NCI-H2171 treated with DMSO at 0.1 percent for 48 hours (cell line): ENCODE results near the gene ABHD2.
A peak's percentile ranks its signal among the peaks of the same experiment; 100 is the strongest.

Experiments used
- DNase-seq: peaks from one replicate; lab custom pipeline; 2025; lab: John Stamatoyannopoulos, UW

The ABHD2 gene

GRCh38 chr15:89167267-89168176 is 79.3 kb downstream of the ABHD2 start:
- DNase-seq = no peak

GRCh38 chr15:89168316-89168833 is 80.1 kb downstream of the ABHD2 start:
- DNase-seq = peak; percentile 34

- DNase-seq = no peak
These were observed 82.1 kb downstream of the ABHD2 start for GRCh38 chr15:89170364-89170763.

- peak; percentile 21 for DNase-seq
These were observed 83.1 kb downstream of the ABHD2 start for GRCh38 chr15:89171136-89172072.

- no peak for DNase-seq
These were observed 84.7 kb downstream of the ABHD2 start for GRCh38 chr15:89172921-89173320.

GRCh38 chr15:89174476-89174875 is 86.2 kb downstream of the ABHD2 start:
- no peak for DNase-seq

- DNase-seq = no peak
These were observed 87.4 kb downstream of the ABHD2 start for GRCh38 chr15:89175617-89176191.

- DNase-seq = no peak
These were observed 88.9 kb downstream of the ABHD2 start for GRCh38 chr15:89177116-89177515.

- peak; percentile 66 for DNase-seq
These were observed 89.5 kb downstream of the ABHD2 start for GRCh38 chr15:89177633-89178306.

- DNase-seq = no peak
These were observed 90.2 kb downstream of the ABHD2 start for GRCh38 chr15:89178307-89178977.

GRCh38 chr15:89179966-89180875 is 92.0 kb downstream of the ABHD2 start:
- no peak for DNase-seq

GRCh38 chr15:89184357-89184756 is 96.1 kb downstream of the ABHD2 start:
- DNase-seq = no peak

- no peak for DNase-seq
These were observed 96.8 kb downstream of the ABHD2 start for GRCh38 chr15:89184886-89185526.

GRCh38 chr15:89186803-89187202 is 98.5 kb downstream of the ABHD2 start:
- no peak for DNase-seq

- DNase-seq = no peak
These were observed 99.2 kb downstream of the ABHD2 start for GRCh38 chr15:89187301-89187985.

GRCh38 chr15:89187986-89188514 is 99.8 kb downstream of the ABHD2 start:
- DNase-seq = no peak

GRCh38 chr15:89192136-89192535 is 103.9 kb downstream of the ABHD2 start:
- DNase-seq = no peak

GRCh38 chr15:89192766-89193165 is 104.5 kb downstream of the ABHD2 start:
- no peak for DNase-seq

- DNase-seq = no peak
These were observed 106.4 kb downstream of the ABHD2 start for GRCh38 chr15:89194608-89195007.
